GM03348 (cell line): Measurements from ENCODE around the gene DOCK6.

Experiments
- DNase-seq: peaks from one replicate; pipeline ENCODE4 v3.0.0; 2012; ENCODE audit warnings: low spot score

Gene DOCK6

DNA sequence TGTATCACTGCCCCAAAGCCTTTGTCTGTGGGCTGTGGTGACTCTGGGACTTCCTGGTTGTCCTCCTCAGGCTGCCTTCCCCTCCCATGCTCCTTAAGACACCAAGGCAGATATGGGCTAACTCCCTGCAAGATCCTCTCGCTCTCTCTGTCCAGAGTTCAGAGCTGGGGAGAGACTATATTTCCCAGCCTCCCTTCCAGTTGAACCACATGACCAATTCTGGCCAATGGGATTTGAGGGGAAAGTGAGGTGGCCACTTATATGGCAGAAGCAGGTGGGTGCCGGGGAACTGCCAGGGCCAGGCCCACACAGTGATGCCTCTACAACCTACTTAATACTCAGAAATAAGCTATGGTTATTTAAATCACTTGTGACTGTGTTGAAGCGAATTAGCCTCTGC lies 39.1 kb downstream of the DOCK6 start:
- DNase-seq, result no peak

DNA sequence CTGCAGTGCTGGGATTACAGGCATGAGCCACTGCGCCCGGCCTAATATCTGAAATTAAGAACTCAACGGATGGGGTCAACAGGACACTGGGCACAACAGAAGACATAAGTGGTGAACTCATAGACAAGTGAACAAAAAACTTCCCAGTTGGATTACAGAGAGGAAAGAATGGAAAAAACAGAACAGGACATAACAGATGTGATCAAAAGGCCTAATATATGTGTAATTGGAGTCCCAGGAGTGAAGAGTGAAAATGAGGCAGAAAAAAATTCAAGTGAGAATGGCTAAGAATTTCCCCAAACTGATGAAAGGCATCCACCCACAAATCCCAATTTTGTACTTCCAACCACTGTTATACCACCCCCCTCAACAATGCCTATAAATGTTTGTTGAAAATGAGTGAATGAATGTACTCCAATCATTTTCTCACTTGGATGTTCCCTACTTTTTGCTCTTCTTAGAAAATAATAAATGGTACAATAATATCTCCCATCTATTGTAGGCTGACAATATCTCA lies 41.2 kb downstream of the DOCK6 start:
- DNase-seq, result no peak

DNA sequence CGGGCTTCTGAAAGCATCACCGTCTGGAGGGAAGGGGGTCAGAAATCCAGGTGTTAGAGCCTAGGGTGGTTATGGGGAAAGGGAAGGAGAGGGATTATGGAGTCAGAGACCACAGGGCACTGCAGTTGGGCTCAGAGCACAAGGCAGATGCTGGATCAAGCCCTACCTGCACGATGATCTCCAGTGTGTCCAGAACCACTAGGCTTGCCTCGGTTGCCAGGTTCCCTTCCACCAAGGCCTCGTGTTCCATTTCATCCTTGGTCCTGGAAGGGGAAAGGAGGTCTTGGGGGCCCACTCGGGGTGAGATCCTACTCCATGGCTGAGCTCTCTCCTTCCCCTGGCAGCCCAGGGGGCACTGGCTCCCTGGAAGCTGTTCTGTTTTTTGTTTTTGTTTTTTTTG lies 47.9 kb downstream of the DOCK6 start:
- DNase-seq, result no peak

DNA sequence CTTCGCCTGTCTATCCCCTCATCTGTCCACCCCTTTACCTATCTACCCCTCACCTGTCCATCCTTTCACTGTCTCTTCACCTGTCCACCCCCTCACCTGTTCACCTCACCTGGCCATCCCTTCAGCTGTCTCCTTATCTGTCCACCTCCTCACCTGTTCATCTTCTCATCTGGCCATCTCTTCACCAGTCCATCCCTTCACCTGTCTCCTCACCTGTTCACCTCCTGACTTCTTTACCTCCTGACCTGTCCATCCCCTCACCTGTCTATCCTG lies 51.7 kb downstream of the DOCK6 start:
- no peak for DNase-seq

DNA sequence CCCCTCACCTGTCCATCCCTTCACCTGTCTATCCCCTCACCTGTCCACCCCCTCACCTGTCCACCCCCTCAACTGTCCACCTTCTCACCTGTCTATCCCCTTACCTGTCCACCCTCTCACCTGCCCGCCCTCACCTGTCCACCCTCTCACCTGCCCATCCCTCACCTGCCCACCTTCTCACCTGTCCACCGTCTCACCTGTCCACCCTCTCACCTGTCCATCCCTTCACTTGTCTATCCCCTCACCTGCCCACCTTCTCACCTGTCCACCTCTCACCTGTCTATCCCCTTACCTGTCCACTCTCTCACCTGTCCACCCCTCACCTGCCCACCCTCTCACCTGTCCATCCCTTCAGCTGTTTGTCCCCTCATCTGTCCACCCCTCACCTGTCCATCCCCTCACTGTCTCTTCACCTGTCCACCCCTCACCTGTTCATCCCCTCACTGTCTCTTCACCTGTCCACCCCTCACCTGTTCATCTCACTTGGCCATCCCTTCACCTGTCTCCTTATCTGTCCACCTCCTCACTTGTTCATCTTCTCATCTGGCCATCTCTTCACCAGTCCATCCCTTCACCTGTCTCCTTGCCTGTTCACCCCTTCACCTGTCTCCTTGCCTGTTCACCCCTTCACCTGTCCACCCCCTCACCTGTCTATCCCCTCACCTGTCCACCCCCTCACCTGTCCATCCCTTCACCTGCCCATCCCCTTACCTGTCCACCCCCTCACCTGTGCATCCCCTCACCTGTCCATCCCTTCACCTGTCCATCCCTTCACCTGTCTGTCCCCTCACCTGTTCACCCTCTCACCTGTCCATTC lies 52.3 kb downstream of the DOCK6 start:
- peak; percentile 45 for DNase-seq

DNA sequence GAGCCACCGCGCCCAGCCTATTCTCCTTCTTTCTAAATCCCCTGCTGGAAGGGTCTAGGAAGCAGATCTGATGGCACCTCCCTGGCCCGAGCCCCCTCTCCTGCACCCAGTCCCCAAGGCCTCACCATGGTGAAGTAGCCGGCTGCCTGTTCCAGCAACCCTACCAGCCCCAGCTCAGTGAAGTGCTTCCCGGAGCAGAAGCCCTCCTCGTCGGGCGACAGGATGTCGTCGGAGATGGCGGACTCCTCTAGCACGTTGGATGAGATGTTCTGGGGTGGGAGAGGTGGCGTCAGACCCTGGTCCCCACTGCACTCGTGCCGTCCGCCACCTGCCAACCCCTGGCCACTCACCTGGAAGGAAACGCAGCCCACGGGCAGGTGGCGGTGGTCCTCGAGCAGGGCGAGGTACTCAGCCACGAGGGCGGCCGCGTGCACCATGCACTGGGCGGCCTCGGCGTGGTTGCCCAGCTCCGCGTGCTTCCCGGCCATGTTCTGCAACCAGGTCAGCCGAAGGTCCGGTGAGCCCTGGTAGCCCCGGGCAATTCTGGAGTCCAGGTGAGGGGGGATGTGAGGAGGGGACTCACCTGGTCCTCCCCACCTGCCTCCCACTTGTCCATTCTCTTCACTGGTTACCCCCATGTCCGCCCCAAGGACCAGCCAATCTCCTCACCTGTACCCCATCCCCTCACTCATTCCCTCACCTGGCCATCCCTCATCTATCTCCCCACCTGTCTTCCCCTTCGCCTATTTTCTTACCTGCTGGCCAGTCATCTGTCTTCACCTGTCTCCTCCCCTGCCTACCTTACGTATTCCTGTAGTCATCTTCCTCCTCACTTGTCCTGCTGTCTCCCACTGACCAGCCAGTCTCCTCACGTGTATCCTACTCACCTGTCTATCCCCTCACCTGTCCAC lies 53.5 kb downstream of the DOCK6 start:
- peak; percentile 41 for DNase-seq

DNA sequence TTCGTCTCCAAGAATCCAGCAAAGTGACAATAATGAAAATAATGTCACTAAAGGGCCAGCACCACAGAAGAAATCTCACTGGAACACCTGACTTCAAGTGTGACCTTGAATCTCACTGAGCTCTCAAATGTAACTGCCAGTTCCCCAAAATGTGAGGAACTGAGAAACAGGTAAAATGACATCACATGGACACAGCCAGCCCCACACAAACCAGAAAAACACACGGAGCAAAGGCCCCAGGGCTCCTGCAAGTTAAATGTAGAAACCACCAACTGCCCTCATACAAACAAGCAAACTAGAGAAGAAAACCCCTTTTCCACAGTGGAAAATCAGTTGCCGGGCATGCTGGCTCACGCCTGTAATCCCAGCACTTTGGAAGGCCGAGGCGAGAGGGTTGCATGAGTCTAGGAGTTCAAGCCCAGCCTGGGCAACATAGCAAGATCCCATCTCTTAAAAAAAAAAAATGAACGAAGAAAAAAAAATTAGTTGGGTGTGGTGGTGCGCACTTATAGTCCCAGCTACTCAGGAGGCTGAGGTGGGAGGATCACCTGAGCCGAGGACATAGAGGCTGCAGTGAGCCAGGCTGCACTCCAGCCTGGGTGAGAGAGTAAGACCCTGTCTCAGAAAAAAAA lies 56.3 kb downstream of the DOCK6 start:
- DNase-seq, result no peak

DNA sequence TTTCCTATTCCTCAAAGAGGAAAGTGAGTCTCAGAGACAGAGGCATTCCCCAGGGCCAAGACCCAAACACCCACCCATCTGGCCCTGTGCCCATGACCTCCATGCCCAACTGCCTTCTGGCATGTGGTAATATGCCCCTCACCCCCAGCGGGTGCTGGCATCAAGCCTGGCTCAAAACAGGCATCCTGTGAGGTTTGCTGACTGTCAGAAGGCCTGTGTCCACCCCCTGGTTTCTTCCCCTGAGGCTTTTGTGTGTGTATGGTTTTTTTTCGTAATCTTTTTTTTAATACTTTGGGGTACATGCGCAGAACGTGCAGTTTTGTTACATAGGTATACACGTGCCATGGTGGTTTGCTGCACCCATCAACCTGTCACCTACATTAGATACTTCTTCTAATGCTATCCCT lies 57.4 kb downstream of the DOCK6 start:
- DNase-seq, result no peak

DNA sequence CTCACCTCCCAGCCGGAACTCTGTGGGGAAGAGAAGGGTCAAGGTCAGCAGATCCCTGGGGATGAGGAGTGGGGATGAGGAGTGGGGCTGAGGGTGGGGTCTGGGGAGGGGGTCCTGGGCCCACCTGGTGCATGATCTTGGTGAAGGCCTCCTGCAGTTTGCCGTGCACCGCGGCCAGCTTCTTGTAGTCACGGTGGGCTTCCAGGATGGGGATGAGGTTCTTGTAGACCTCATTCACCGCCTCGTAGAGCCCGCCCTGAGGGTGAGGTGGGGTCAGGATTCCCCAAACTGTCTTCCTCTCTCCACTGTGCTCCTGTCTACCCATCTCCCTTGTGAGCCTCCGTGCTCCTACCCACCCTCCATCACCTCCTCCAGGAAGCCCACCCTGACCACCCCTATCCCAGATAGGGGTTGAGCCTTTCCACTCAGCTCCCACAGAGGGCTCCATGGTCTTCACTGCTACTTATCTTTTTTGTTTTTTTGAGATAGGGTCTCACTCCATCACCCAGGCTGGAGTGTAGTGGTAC lies 58.2 kb downstream of the DOCK6 start:
- DNase-seq, result no peak

DNA sequence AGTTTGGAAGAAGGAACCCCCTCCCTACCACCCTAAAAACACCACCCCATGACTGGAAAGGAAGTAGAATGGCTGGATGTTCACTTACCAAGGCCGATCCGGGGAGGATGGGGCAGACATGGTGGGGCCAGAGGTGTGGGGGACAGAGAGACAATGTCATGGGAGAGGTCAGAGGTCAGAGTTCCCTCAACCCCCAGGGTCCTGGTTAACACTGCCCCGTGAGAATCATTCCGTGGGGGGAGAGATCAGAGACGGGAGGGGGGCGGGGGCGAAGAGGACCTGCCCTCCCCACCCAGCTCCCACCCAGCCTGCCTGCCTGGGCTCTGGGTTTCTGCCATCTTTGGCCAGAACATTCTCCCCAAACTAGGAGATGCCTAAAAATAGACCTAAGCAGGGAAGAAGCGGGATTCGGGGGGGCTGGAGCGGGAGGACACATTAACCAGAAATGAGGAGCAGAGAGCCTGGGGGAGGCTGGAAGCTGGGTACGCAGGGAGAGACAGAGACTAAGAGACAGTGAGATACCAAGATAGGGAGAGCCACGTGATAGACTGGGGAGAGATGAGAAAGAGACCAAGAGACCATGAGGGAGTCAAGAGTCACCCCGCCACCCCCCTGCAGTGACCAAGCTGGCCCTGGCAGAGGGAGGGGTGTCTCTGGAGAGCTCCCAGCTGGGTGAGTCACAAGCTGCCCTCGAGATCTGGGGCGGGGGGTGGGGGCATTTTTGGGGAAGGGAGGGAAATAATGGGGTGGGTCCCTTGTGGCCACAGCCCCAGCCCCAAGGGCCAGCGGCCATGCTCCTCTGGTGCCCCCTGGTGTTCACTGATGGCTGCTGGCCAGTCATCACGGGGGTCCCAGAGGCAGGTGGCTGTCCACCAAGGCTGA lies 58.9 kb downstream of the DOCK6 start:
- peak; percentile 91 for DNase-seq

DNA sequence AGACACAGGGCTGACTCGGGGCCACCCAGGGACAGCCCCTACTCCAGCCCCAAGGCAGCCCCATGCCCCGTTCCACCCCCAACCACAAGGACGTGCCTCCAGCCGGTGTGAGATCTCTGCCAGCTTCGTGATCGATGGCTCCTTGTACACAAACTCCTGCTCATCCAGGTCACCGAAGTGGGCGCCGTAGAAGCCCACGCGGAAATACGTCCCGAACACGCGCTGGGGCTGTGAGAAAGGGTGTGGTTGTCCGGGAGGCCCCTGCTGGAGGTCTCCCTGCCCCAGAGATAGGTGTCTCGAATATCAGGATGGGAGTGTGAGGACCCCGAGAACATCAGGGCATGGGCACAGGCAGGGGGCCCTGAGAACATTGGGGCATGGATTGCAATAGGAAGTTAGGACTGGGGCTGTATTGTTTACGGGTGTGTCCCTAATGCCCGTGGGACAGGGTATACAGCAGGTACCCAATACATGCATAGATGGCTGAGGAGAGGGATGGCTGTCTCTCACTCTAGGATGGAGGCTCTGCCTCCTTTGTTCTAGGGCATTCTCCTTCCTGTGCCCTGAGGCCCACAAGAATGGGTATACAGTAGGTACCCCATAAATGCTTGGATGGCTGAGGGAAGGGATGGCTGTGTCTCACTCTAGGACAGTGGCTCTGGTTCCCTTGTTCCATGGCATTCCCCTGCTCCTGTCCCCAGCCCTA lies 59.7 kb downstream of the DOCK6 start:
- DNase-seq, result no peak

DNA sequence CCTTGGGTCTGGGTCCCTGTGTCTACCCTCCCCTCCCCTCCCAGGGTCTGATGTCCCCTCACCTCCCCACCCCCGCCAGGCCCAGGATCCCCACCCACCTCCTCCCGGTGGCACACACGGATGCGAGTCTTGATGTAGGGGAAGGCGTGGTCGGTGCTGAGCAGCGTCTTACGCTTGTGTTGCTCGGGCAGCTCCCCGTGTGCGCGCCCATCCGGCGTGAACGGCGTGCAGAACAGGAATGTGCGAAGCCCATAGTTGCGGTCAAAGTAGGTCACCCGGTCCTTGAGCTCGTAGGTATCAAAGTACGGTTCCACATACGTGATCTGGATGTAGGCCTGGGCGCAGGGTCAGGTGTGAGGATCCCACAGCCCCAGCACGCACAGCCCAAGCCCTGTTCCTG lies 60.5 kb downstream of the DOCK6 start:
- no peak for DNase-seq

DNA sequence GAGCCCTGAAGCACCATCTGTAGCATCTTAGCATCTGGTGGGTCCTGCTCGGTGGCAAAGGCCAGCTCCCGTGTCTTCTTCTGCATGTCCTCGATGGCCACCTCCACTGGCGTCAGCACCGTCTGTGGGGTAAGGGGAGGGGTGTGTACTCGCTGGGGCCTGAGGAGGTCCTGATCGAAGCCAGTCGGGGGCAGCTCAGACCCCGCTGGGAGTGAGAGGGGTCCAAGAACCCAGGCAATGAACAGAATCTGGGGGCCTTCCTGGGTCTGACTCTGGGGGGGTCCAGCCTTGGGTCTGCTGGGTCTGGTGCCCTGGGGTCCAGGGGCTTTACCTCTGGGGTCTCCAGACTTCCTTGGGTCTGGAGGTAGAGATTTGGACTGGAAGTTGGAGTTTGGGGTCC lies 61.4 kb downstream of the DOCK6 start:
- no peak for DNase-seq

DNA sequence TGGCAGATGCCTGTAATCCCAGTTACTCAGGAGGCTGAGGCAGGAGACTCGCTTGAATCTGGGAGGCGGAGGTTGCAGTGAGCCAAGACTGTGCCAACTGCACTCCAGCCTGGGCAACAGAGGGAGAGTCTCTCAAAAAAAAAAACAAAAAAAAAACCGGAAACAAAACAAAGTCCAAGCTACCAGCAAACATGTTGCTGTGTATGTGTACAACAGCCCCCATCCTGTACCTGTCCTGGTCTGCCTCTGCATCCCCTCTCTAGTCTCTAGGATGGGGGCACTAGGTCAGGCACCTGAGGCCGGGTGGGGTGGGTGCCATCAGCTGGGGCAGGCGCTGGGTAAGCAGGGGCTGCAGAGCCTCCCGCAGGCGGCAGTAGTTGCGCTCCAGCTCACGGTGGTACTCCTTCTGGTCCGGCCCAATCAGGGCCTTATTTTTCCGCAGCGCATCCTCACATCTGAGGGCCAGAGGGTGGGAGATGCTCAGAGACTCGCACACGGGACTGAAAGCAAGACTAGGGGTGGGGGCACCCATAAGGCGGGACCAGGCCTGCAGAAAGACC lies 62.2 kb downstream of the DOCK6 start:
- DNase-seq, result no peak

DNA sequence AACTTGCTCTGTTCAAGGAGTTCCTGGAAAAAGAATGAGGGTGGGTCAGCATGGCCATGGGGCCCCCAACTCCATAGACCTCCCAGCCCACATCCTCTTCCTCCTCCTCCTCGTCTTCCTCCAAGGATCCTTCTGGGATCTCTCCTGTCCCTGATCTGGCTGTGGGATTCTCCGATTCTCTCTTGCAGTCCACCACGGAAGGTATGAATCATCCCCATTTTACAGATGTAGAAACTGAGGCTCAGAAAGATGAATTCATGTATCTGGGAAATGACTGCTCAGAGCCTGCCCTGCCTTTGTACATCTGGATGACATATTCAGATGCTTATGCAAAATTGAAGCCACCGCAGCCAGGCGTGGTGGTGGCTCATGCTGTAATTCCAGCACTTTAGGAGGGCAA lies 62.8 kb downstream of the DOCK6 start:
- no peak for DNase-seq

DNA sequence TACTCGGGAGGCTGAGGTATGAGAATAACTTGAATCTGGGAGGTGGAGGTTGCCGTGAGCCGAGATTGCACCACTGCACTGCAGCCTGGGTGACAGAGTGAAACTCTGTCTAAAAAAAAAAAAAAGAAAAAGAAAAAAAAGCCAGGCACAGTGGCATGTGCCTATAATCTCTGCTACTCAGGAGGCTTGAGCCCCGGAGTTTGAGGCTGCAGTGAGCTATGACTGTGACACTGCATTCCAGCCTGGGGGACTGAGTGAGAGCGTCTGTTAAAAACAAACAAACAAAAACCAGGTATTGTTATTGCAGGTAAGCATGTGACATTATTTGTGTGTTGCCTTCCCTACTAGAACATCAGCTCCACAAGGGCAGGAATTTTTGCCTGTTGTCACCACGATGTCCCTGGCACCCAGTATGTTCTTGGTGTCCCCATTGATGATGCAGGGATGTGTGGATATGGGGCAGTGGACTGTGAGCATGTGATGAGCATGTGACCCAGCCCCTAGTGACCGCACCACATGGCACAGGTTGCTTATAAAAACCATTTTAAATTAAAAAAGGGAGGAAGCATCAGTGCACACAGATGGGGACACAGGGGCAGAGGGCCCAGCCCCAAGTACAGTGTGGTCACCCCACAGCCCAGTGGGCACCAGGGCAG lies 63.4 kb downstream of the DOCK6 start:
- DNase-seq, result no peak

DNA sequence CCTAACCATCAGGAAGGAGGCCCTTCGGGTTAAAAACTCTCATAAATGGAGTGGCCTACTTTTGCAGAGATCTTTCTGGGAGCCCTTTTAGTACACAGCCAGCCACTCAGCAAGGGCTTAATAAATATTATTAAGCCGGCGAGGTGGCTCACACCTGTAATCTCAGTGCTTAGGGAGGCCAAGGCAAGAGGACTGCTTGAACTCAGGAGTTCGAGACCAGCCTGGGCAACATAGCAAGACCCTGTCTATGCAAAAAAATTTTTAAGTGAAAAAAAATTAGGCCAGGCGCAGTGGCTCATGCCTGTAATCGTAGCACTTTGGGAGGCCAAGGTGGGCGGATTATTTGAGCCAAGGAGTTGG lies 64.2 kb downstream of the DOCK6 start:
- DNase-seq, result no peak

DNA sequence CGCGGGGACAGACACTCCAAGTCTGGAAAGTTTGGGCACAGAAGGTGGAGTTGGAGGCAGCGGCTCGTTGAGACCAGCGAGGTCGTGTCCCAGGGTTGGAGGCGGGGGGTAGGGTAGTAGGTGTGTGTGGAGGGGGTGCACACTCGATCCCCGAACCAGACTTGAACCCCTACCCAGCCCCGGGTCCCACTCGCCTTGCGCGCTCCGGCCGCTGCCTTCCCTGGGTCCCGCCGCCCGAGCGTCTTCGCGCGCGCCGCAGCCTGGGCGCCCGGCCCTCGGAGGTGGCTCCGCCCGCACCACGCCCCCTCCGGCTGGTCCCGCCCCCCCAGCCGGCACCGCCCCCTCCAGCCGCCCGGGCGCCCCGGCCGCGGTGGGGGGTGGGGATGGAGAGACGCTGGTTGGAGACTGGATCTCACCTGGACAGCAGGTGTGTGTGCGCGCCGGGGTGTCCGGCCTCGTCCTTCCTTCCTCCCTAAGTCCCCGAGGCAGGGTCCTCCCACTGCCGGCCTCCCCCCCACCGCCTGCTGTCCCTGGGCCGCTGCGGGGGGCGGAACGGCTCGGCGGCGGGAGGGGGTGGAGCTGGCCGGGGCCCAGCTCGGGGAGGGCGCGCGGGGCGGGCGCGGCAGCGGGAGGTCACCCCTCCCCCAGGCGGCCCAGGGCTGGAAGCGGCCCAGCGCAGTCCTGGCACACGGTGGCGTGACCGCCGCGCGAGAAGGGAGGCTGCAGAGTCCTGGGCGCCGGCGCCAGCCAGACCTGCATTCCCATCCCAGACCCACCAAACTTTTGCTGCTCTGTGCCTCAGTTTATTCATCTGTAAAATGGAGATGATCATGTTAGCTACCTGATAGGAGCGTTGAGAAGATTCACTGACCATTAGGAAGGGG lies 64.8 kb downstream of the DOCK6 start, which contains the start of gene KANK2:
TSS of gene KANK2 (minus strand) at position 255 of the 884 bp plus-strand sequence. CDS start 3,034 bp downstream, outside the sequence.
- DNase-seq, result peak; percentile 99
